Endometrial microvascular endothelial cells (primary cell): Measurements from ENCODE around the gene RPL21. TPM values are rescaled to one million over a fixed set of nuclear protein-coding genes. Genes with fewer than 3 reads are reported as not detected.
"Not testable (repeated sequence)": the region's sequence is repeated elsewhere in the genome, so short reads cannot be mapped to it uniquely, and the experiment has no call there.

Source experiments
- in situ Hi-C: cut with HindIII; loops from 2 replicates; pipeline ENCODE4 v1.10.0; 2017; ENCODE audit warnings: low sequenced_read_pairs, low pct_unique_long_range_greater_than_20kb; ENCODE audit errors: inconsistent ontology term
- total RNA-seq: library from RNA; depleted of rRNA; stranded (reverse); fragments of >200 nt; gene quantifications from one replicate; pipeline ENCODE4 v1.2.3, GENCODE V29; 2015; ENCODE audit errors: inconsistent ontology term

The RPL21 gene
- total RNA-seq, 1 donor from 2014 or later: 824 TPM

GRCh38 chr13:27280009-27280656 lies 28.8 kb downstream of the RPL21 start:
- in situ Hi-C loops: no loop called here

- in situ Hi-C loops: no loop called here
These were observed 29.5 kb downstream of the RPL21 start for GRCh38 chr13:27280841-27281240.

GRCh38 chr13:27281420-27281819 lies 30.1 kb downstream of the RPL21 start:
- in situ Hi-C loops: no loop called here

GRCh38 chr13:27283906-27284493 lies 32.6 kb downstream of the RPL21 start:
- in situ Hi-C loops: no loop called here

GRCh38 chr13:27288392-27288791 lies 37.0 kb downstream of the RPL21 start:
- in situ Hi-C loops: no loop called here

GRCh38 chr13:27289011-27289665 lies 37.8 kb downstream of the RPL21 start:
- in situ Hi-C loops: no loop called here

- in situ Hi-C loops: no loop called here
These were observed 39.4 kb downstream of the RPL21 start for GRCh38 chr13:27290715-27291114.

GRCh38 chr13:27291967-27292366 lies 40.6 kb downstream of the RPL21 start:
- in situ Hi-C loops: not testable (repeated sequence)

GRCh38 chr13:27293076-27293691 lies 41.8 kb downstream of the RPL21 start:
- in situ Hi-C loops: no loop called here

GRCh38 chr13:27293873-27294515 lies 42.6 kb downstream of the RPL21 start:
- in situ Hi-C loops: no loop called here

- in situ Hi-C loops: no loop called here
These were observed 43.7 kb downstream of the RPL21 start for GRCh38 chr13:27295096-27295495.

- in situ Hi-C loops: no loop called here
These were observed 44.3 kb downstream of the RPL21 start for GRCh38 chr13:27295660-27296059.

GRCh38 chr13:27296496-27296895 lies 45.1 kb downstream of the RPL21 start:
- in situ Hi-C loops: no loop called here

GRCh38 chr13:27298849-27299248 lies 47.5 kb downstream of the RPL21 start:
- in situ Hi-C loops: no loop called here

- in situ Hi-C loops: not testable (repeated sequence)
These were observed 49.0 kb downstream of the RPL21 start for GRCh38 chr13:27300406-27300805.

GRCh38 chr13:27300941-27301586 lies 49.7 kb downstream of the RPL21 start:
- in situ Hi-C loops: no loop called here

GRCh38 chr13:27302643-27303262 lies 51.4 kb downstream of the RPL21 start:
- in situ Hi-C loops: no loop called here

- in situ Hi-C loops: no loop called here
These were observed 52.7 kb downstream of the RPL21 start for GRCh38 chr13:27304099-27304498.

- in situ Hi-C loops: no loop called here
These were observed 53.3 kb downstream of the RPL21 start for GRCh38 chr13:27304611-27305010.
